Glutamatergic neuron (in vitro differentiated cells): ENCODE results near the gene SMAD2. TPM values are rescaled to one million over a fixed set of nuclear protein-coding genes. Genes with fewer than 3 reads are reported as not detected.

Experiments
- DNase-seq: peaks from one replicate; pipeline ENCODE4 v3.0.0; 2022
- H3K27ac Mint-ChIP-seq: one replicate; pipeline ENCODE4 v1.8.0; 2020; ENCODE audit warnings: mild to moderate bottlenecking, mixed read lengths, inconsistent platforms; ENCODE audit not compliant: unreplicated experiment
- H3K27me3 Mint-ChIP-seq: one replicate; pipeline ENCODE4 v1.8.0; 2020; ENCODE audit warnings: mild to moderate bottlenecking, moderate library complexity, mixed read lengths, inconsistent platforms; ENCODE audit not compliant: unreplicated experiment
- H3K36me3 Mint-ChIP-seq: one replicate; pipeline ENCODE4 v1.8.0; 2020; ENCODE audit warnings: mild to moderate bottlenecking, mixed read lengths, inconsistent platforms; ENCODE audit not compliant: unreplicated experiment
- H3K4me1 Mint-ChIP-seq: one replicate; pipeline ENCODE4 v1.8.0; 2020; ENCODE audit warnings: mild to moderate bottlenecking, low read depth, mixed read lengths, inconsistent platforms; ENCODE audit not compliant: unreplicated experiment
- H3K4me3 Mint-ChIP-seq: one replicate; pipeline ENCODE4 v1.8.0; 2020; ENCODE audit warnings: mild to moderate bottlenecking, mixed read lengths, inconsistent platforms; ENCODE audit not compliant: unreplicated experiment
- H3K9me3 Mint-ChIP-seq: one replicate; pipeline ENCODE4 v1.8.0; 2020; ENCODE audit warnings: mild to moderate bottlenecking, moderate library complexity, mixed read lengths, inconsistent platforms; ENCODE audit not compliant: unreplicated experiment
- CTCF ChIP-seq: fragments of 200-600 bp; sonication (generic); IDR thresholded peaks from one replicate; pipeline ENCODE4 v1.5.0; 2021; ENCODE audit not compliant: partially characterized antibody, unreplicated experiment
- total RNA-seq: library from RNA; stranded (reverse); fragmentation: NEBNext Ultra II Directional; extraction: Animal tissue kit (Norgen Biotek cat#: 25700); gene quantifications from one replicate; pipeline ENCODE4 v1.2.1, GENCODE V29; 2021; ENCODE audit not compliant: unreplicated experiment

Gene SMAD2
- total RNA-seq, 1 donor from 2014 or later = 134 TPM

GRCh38 chr18:47865183-47865582 lies 65.3 kb downstream of the SMAD2 start:
- H3K4me1 Mint-ChIP-seq = no peaks in the 10 kb centered on the region
- no peak overlapping the region for H3K27ac Mint-ChIP-seq
- no peaks in the 10 kb centered on the region for H3K9me3 Mint-ChIP-seq
- no peak for TF ChIP-seq CTCF
- no peak for DNase-seq
- no peak overlapping the region for H3K4me3 Mint-ChIP-seq
- no peaks in the 10 kb centered on the region for H3K27me3 Mint-ChIP-seq
- no peaks in the 10 kb centered on the region for H3K36me3 Mint-ChIP-seq

GRCh38 chr18:47863041-47863440 lies 67.4 kb downstream of the SMAD2 start:
- peaks cover 8% of the 10 kb centered on the region for H3K36me3 Mint-ChIP-seq
- H3K9me3 Mint-ChIP-seq = no peaks in the 10 kb centered on the region
- no peak for DNase-seq
- no peak overlapping the region for H3K4me3 Mint-ChIP-seq
- no peak for TF ChIP-seq CTCF
- H3K27me3 Mint-ChIP-seq = no peaks in the 10 kb centered on the region
- no peak overlapping the region for H3K27ac Mint-ChIP-seq
- no peaks in the 10 kb centered on the region for H3K4me1 Mint-ChIP-seq

GRCh38 chr18:47858607-47859006 lies 71.9 kb downstream of the SMAD2 start:
- H3K4me3 Mint-ChIP-seq = no peak overlapping the region
- no peaks in the 10 kb centered on the region for H3K4me1 Mint-ChIP-seq
- H3K36me3 Mint-ChIP-seq = peaks cover 27% of the 10 kb centered on the region
- no peak overlapping the region for H3K27ac Mint-ChIP-seq
- no peak for DNase-seq
- H3K27me3 Mint-ChIP-seq = no peaks in the 10 kb centered on the region
- H3K9me3 Mint-ChIP-seq = peaks cover 4% of the 10 kb centered on the region
- TF ChIP-seq CTCF = no peak

- no peaks in the 10 kb centered on the region for H3K36me3 Mint-ChIP-seq
- H3K27me3 Mint-ChIP-seq = no peaks in the 10 kb centered on the region
- H3K27ac Mint-ChIP-seq = no peak overlapping the region
- H3K4me1 Mint-ChIP-seq = peaks cover 7% of the 10 kb centered on the region
- H3K9me3 Mint-ChIP-seq = no peaks in the 10 kb centered on the region
- no peak for DNase-seq
- H3K4me3 Mint-ChIP-seq = no peak overlapping the region
- no peak for TF ChIP-seq CTCF
Observed at GRCh38 chr18:47847635-47848034, 82.8 kb downstream of the SMAD2 start.

GRCh38 chr18:47846431-47846830 lies 84.0 kb downstream of the SMAD2 start:
- H3K27ac Mint-ChIP-seq = no peak overlapping the region
- peaks cover 9% of the 10 kb centered on the region for H3K4me1 Mint-ChIP-seq
- H3K9me3 Mint-ChIP-seq = no peaks in the 10 kb centered on the region
- H3K4me3 Mint-ChIP-seq = no peak overlapping the region
- no peaks in the 10 kb centered on the region for H3K36me3 Mint-ChIP-seq
- no peak for DNase-seq
- no peaks in the 10 kb centered on the region for H3K27me3 Mint-ChIP-seq
- TF ChIP-seq CTCF = no peak
